ENCODE data around the gene IGFBP6. TPM values are rescaled to one million over a fixed set of nuclear protein-coding genes. Genes with fewer than 3 reads are reported as not detected.

Gene IGFBP6
- polyA plus RNA-seq, 1 donor from 2014 or later, result not detected

DNA sequence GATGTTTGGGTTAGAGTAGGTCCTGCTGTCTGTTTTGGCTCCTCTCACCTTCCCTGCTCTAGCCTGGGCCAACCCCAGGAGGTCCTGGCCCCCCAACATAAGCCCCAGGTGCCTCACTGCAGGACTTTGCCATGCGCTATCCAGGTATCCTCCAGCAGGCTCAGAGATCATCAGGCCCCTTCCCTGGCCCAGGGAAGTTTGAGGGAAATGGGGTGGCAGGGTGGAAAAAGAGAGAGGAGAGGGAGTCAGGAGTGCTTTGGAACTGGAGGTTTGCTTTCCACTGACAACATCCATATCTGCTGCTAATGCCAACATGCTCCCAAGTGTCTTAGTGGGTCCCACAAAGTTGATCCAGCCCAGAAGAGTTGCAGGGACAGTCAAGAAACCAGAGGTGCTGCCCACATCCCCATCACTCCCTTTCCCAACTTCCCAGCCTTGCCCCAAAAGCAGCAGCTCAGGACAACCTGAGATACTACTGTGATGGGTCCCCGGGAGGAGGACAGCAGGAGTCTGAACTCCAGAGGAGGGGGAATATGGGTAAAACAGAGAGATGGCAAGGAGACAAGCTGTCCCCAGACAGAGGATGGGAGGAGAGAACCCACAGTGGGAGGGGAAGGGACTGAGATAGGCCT is 46.9 kb upstream of the IGFBP6 start:
- Histone ChIP-seq H3K79me2 (replicated peaks; ENCODE audit: insufficient read depth, low read length) (no peaks in the 10 kb centered on the region), H3K9me3 (ENCODE audit: low read length) (no peaks in the 10 kb centered on the region), H3K9me2 (ENCODE audit: insufficient read depth, low read length) (no peaks in the 10 kb centered on the region), H2AFZ (ENCODE audit: low read depth, low read length) (no peak overlapping the region), H3K4me3 (ENCODE audit: low read length) (no peak overlapping the region), H3K4me2 (ENCODE audit: low read length) (no peak overlapping the region), H4K20me1 (ENCODE audit: insufficient read depth) (no peaks in the 10 kb centered on the region), H3K27ac (ENCODE audit: low read length) (no peak overlapping the region), H3F3A (ENCODE audit: insufficient read depth, low read length, poor library complexity, severe bottlenecking) (no peaks in the 10 kb centered on the region), H3K36me3 (ENCODE audit: insufficient read depth, low read length) (no peaks in the 10 kb centered on the region), H3K27me3 (ENCODE audit: insufficient read depth, low read depth, low read length) (no peaks in the 10 kb centered on the region), H3K9ac (ENCODE audit: low read length) (no peak overlapping the region)
- TF ChIP-seq SMC3 (conservative IDR thresholded peaks at IDR 0.05; ENCODE audit: poor library complexity) (no peak), MXI1 (conservative IDR thresholded peaks at IDR 0.05; ENCODE audit: poor library complexity, severe bottlenecking) (no peak), TAF1 (IDR thresholded peaks at IDR 0.05; ENCODE audit: low read depth) (no peak), EP300 (conservative IDR thresholded peaks at IDR 0.05; ENCODE audit: poor library complexity, severe bottlenecking) (no peak), RAD21 (conservative IDR thresholded peaks at IDR 0.05) (no peak), EZH2 (IDR thresholded peaks at IDR 0.05; ENCODE audit: borderline replicate concordance, insufficient read depth, low read length, poor library complexity, severe bottlenecking) (no peak), POLR2AphosphoS5 (IDR thresholded peaks at IDR 0.05) (no peak)
- TF ChIP-seq, protein P1, sequence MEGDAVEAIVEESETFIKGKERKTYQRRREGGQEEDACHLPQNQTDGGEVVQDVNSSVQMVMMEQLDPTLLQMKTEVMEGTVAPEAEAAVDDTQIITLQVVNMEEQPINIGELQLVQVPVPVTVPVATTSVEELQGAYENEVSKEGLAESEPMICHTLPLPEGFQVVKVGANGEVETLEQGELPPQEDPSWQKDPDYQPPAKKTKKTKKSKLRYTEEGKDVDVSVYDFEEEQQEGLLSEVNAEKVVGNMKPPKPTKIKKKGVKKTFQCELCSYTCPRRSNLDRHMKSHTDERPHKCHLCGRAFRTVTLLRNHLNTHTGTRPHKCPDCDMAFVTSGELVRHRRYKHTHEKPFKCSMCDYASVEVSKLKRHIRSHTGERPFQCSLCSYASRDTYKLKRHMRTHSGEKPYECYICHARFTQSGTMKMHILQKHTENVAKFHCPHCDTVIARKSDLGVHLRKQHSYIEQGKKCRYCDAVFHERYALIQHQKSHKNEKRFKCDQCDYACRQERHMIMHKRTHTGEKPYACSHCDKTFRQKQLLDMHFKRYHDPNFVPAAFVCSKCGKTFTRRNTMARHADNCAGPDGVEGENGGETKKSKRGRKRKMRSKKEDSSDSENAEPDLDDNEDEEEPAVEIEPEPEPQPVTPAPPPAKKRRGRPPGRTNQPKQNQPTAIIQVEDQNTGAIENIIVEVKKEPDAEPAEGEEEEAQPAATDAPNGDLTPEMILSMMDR (IDR thresholded peaks at IDR 0.05; ENCODE audit: poor library complexity, severe bottlenecking), result no peak
- TF ChIP-seq, protein P2, sequence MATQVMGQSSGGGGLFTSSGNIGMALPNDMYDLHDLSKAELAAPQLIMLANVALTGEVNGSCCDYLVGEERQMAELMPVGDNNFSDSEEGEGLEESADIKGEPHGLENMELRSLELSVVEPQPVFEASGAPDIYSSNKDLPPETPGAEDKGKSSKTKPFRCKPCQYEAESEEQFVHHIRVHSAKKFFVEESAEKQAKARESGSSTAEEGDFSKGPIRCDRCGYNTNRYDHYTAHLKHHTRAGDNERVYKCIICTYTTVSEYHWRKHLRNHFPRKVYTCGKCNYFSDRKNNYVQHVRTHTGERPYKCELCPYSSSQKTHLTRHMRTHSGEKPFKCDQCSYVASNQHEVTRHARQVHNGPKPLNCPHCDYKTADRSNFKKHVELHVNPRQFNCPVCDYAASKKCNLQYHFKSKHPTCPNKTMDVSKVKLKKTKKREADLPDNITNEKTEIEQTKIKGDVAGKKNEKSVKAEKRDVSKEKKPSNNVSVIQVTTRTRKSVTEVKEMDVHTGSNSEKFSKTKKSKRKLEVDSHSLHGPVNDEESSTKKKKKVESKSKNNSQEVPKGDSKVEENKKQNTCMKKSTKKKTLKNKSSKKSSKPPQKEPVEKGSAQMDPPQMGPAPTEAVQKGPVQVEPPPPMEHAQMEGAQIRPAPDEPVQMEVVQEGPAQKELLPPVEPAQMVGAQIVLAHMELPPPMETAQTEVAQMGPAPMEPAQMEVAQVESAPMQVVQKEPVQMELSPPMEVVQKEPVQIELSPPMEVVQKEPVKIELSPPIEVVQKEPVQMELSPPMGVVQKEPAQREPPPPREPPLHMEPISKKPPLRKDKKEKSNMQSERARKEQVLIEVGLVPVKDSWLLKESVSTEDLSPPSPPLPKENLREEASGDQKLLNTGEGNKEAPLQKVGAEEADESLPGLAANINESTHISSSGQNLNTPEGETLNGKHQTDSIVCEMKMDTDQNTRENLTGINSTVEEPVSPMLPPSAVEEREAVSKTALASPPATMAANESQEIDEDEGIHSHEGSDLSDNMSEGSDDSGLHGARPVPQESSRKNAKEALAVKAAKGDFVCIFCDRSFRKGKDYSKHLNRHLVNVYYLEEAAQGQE (IDR thresholded peaks at IDR 0.05; ENCODE audit: borderline replicate concordance), result no peak

DNA sequence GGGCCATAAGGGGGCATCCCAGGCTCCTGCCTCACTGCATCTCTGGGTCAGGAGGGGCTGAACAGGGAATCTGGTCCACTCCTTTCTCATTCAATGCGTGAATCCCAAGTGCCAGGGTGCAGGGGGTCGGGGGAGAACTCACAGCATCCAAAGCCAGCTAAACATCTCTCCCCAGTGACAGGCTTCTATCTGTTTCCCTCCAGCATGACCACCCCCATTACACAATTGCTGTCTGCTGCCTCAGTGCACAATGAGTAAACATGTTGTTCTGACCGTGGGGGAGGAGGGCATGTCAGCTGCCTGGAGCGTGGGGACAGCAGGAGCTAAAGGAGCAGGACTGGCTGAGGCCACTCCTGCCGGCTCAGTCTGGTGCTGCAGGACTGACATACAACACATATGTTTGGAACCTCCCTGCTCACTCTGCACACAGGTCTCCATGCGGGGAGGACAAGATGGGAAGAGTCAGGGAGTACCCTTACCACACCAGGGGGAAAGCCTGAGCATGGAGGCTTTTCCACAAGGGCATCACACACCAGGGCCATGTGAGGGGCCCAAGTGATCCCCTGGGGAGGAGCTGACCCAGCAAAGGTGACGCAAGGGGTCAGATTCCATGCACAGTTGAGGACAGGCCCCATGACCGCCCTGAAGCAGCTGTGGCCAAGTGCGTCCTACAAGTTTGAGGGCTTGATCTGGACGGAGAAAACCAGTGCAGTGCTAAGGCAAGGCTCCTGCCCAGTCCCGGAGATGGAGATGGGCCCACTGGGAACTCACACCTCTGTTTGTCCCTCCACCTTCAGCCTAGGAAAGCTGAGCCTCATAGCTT is 46.2 kb upstream of the IGFBP6 start:
- H3K27ac ChIP-seq (ENCODE audit: low read length), result no peak overlapping the region
- H3K9me3 ChIP-seq (ENCODE audit: low read length), result no peaks in the 10 kb centered on the region
- H3K4me3 ChIP-seq (ENCODE audit: low read length), result no peak overlapping the region
- no peak for TF ChIP-seq TAF1 (IDR thresholded peaks at IDR 0.05; ENCODE audit: low read depth)
- peak; percentile 30 for TF ChIP-seq POLR2AphosphoS5 (IDR thresholded peaks at IDR 0.05)
- no peak for TF ChIP-seq MXI1 (conservative IDR thresholded peaks at IDR 0.05; ENCODE audit: poor library complexity, severe bottlenecking)
- TF ChIP-seq SMC3 (conservative IDR thresholded peaks at IDR 0.05; ENCODE audit: poor library complexity), result no peak
- TF ChIP-seq RAD21 (conservative IDR thresholded peaks at IDR 0.05), result no peak
- no peak for TF ChIP-seq EP300 (conservative IDR thresholded peaks at IDR 0.05; ENCODE audit: poor library complexity, severe bottlenecking)
- TF ChIP-seq, protein P1 (IDR thresholded peaks at IDR 0.05; ENCODE audit: poor library complexity, severe bottlenecking), result no peak
- no peaks in the 10 kb centered on the region for H3F3A ChIP-seq (ENCODE audit: insufficient read depth, low read length, poor library complexity, severe bottlenecking)
- no peak overlapping the region for H3K9ac ChIP-seq (ENCODE audit: low read length)
- H3K36me3 ChIP-seq (ENCODE audit: insufficient read depth, low read length), result no peaks in the 10 kb centered on the region
- H3K79me2 ChIP-seq (replicated peaks; ENCODE audit: insufficient read depth, low read length), result no peaks in the 10 kb centered on the region
- H3K4me2 ChIP-seq (ENCODE audit: low read length), result no peak overlapping the region
- no peak overlapping the region for H2AFZ ChIP-seq (ENCODE audit: low read depth, low read length)
- H3K9me2 ChIP-seq (ENCODE audit: insufficient read depth, low read length), result no peaks in the 10 kb centered on the region
- no peaks in the 10 kb centered on the region for H4K20me1 ChIP-seq (ENCODE audit: insufficient read depth)
- no peaks in the 10 kb centered on the region for H3K27me3 ChIP-seq (ENCODE audit: insufficient read depth, low read depth, low read length)

All from neural cell (in vitro differentiated cells).